T-helper 9 cell (primary cell): ENCODE measurements around the gene AFF1.
"Not testable (repeated sequence)": the region's sequence is repeated elsewhere in the genome, so short reads cannot be mapped to it uniquely, and the experiment has no call there.

Source experiments
- DNase-seq: peaks from one replicate; pipeline ENCODE4 v3.0.0-alpha.2; 2020

AFF1 gene

GRCh38 chr4:86959588-86960500 is 25.0 kb downstream of the AFF1 start:
- no peak for DNase-seq

GRCh38 chr4:86960557-86960961 is 25.7 kb downstream of the AFF1 start:
- no peak for DNase-seq

GRCh38 chr4:86961116-86961515 is 26.3 kb downstream of the AFF1 start:
- DNase-seq, result no peak

- DNase-seq, result no peak
These were observed 26.9 kb downstream of the AFF1 start for GRCh38 chr4:86961605-86962295.

- DNase-seq, result no peak
These were observed 28.9 kb downstream of the AFF1 start for GRCh38 chr4:86963697-86964096.

- DNase-seq, result no peak
These were observed 30.5 kb downstream of the AFF1 start for GRCh38 chr4:86965019-86965976.

- no peak for DNase-seq
These were observed 32.3 kb downstream of the AFF1 start for GRCh38 chr4:86967073-86967472.

GRCh38 chr4:86967798-86968197 is 33.0 kb downstream of the AFF1 start:
- DNase-seq, result no peak

- no peak for DNase-seq
These were observed 33.7 kb downstream of the AFF1 start for GRCh38 chr4:86968547-86968946.

- DNase-seq, result no peak
These were observed 35.9 kb downstream of the AFF1 start for GRCh38 chr4:86970447-86971354.

- no peak for DNase-seq
These were observed 36.5 kb downstream of the AFF1 start for GRCh38 chr4:86971355-86971683.

GRCh38 chr4:86972997-86973396 is 38.2 kb downstream of the AFF1 start:
- DNase-seq, result no peak

GRCh38 chr4:86973668-86974067 is 38.9 kb downstream of the AFF1 start:
- DNase-seq, result no peak

GRCh38 chr4:86974551-86974994 is 39.8 kb downstream of the AFF1 start:
- no peak for DNase-seq

- no peak for DNase-seq
These were observed 41.1 kb downstream of the AFF1 start for GRCh38 chr4:86975927-86976326.

GRCh38 chr4:86976801-86977485 is 42.1 kb downstream of the AFF1 start:
- no peak for DNase-seq

- DNase-seq, result no peak
These were observed 42.9 kb downstream of the AFF1 start for GRCh38 chr4:86977621-86978184.

- DNase-seq, result no peak
These were observed 43.9 kb downstream of the AFF1 start for GRCh38 chr4:86978709-86979108.

- no peak for DNase-seq
These were observed 45.4 kb downstream of the AFF1 start for GRCh38 chr4:86980230-86980629.

GRCh38 chr4:86981789-86982188 is 47.0 kb downstream of the AFF1 start:
- DNase-seq, result no peak

GRCh38 chr4:86985852-86986251 is 51.0 kb downstream of the AFF1 start:
- not testable (repeated sequence) for DNase-seq
